Activated naive CD8-positive, alpha-beta T cell treated with anti-CD3 and anti-CD28 coated beads, Interleukin-2, amount 10 ng/mL, durations not matched to agents 7 days and 5 days (primary cell): Measurements from ENCODE around the gene GJC1. TPM values are rescaled to one million over a fixed set of nuclear protein-coding genes. Genes with fewer than 3 reads are reported as not detected.

Experiments
- ATAC-seq: fragments of 150-1000 bp; cut with Tn5 transposase; one replicate; pipeline ENCODE4 v1.10.0; 2021; ENCODE audit warnings: low read depth, moderate library complexity
- POLR2A ChIA-PET: fragments of 350-600 bp; sonication (Branson Sonifier 250); formaldehyde crosslinking; loops from one replicate; lab custom pipeline; 2021; ENCODE audit warnings: antibody characterized with exemption; lab: Charles Lee
- DNase-seq: peaks from one replicate; pipeline ENCODE4 v3.0.0; 2021
- H3K27ac Mint-ChIP-seq: one replicate; pipeline ENCODE4 v1.8.0; 2022; ENCODE audit warnings: mild to moderate bottlenecking, mixed read lengths
- H3K27me3 Mint-ChIP-seq: one replicate; pipeline ENCODE4 v1.8.0; 2022; ENCODE audit warnings: mild to moderate bottlenecking, moderate library complexity, mixed read lengths
- H3K36me3 Mint-ChIP-seq: one replicate; pipeline ENCODE4 v1.8.0; 2021; ENCODE audit warnings: mild to moderate bottlenecking, mixed read lengths
- H3K4me1 Mint-ChIP-seq: one replicate; pipeline ENCODE4 v1.8.0; 2021; ENCODE audit warnings: mixed read lengths
- H3K4me3 Mint-ChIP-seq: one replicate; pipeline ENCODE4 v1.8.0; 2022; ENCODE audit warnings: mild to moderate bottlenecking, moderate library complexity, mixed read lengths
- H3K9me3 Mint-ChIP-seq: one replicate; pipeline ENCODE4 v1.8.0; 2021; ENCODE audit warnings: mixed read lengths
- total RNA-seq, 2 experiments: library from RNA; stranded (reverse); gene quantifications; one replicate each; pipeline ENCODE4 v1.2.3, GENCODE V29; 2021

GJC1 gene
- total RNA-seq, 2 experiments from 2014 or later, result 1.0 to 1.4 TPM

- Mint-ChIP-seq H3K4me3 (no peak overlapping the region), H3K4me1 (no peaks in the 10 kb centered on the region), H3K27me3 (peaks cover 19% of the 10 kb centered on the region), H3K36me3 (no peaks in the 10 kb centered on the region), H3K27ac (no peak overlapping the region), H3K9me3 (no peaks in the 10 kb centered on the region)
- POLR2A ChIA-PET, result no interaction called here
- ATAC-seq (no peak), DNase-seq (no peak)
Measured at GRCh38 chr17:44808156-44808555, 21.9 kb downstream of the GJC1 start.

GRCh38 chr17:44807817-44808155, 22.3 kb downstream of the GJC1 start:
- H3K4me3 Mint-ChIP-seq, result no peak overlapping the region
- no peaks in the 10 kb centered on the region for H3K36me3 Mint-ChIP-seq
- peaks cover 18% of the 10 kb centered on the region for H3K27me3 Mint-ChIP-seq
- DNase-seq, result no peak
- H3K27ac Mint-ChIP-seq, result no peak overlapping the region
- no peaks in the 10 kb centered on the region for H3K4me1 Mint-ChIP-seq
- ATAC-seq, result no peak
- POLR2A ChIA-PET, result no interaction called here
- H3K9me3 Mint-ChIP-seq, result no peaks in the 10 kb centered on the region

DNA sequence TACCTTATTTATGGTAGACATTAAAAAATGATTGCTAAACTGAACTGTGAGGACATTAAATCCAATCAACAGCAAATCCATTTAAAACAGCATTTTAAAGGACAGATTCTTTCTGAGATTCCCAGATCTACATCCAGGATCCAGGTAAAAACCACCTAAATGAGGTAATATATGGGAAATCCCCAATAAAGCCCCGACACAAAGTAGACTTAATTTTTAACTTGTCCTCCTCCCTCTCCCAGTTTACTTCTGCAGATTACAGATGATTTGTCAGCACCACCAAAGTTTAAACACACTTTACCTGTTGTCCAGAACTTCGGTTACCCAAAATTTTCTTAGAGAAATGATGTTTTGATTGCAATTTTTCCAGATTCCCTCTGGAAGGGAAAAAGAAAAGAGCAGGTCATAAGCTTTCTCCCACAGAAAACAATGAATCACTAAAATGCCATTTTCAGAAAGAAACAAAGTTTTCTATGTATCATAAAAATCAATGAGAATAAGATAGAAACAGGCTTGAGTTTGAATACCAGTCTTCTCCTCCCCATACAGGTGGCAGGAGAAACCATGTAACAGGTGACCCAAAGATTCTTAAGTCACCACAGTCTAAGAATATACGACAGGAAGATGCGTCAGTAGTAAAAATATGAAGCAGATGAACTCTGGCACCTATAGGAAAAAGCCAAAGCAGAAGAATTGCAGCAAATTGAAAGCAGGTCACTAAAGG, 22.8 kb downstream of the GJC1 start:
- no peak overlapping the region for H3K27ac Mint-ChIP-seq
- no peaks in the 10 kb centered on the region for H3K9me3 Mint-ChIP-seq
- POLR2A ChIA-PET, result no interaction called here
- no peaks in the 10 kb centered on the region for H3K36me3 Mint-ChIP-seq
- no peak overlapping the region for H3K4me3 Mint-ChIP-seq
- DNase-seq, result no peak
- no peak for ATAC-seq
- H3K27me3 Mint-ChIP-seq, result peaks cover 22% of the 10 kb centered on the region
- H3K4me1 Mint-ChIP-seq, result no peaks in the 10 kb centered on the region

DNA sequence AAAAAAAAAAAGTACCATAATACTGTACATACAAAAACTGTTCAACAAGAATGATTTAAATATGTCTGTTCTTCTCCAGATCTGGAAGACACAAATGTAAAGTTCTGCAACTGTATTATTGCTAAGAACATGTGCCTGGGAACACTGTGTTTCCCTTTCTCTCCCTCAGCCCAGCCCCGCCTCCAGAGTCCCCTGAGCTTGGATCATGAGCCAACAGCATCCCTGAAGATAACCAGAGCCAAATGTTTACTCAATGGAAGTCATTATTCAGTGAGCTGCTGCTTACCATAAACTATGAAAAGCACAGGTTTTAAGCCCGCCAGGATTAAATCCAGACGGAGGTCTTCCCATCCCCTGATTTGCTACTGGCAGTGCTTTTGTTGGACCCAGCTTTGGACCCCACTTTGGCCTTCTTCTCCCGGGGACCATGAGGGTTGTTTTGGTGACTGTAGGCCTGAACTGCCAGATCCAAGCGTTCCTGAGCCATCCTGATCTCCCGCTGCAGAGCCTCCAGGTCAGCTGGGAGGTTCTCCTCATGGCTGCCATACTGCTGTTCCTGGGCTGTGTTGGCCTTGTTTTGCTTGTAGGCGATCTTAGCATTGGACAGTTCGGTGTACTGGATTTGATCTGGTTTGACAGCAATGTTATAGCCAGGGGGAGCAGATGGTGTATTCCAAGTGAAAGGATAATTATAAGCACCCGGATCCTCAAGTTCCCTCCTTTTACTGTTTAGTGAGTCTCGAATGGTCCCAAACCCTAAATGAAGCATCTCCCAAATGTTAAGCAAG, 25.6 kb downstream of the GJC1 start:
- no peak for ATAC-seq
- POLR2A ChIA-PET, result interaction anchor here (0.6 kb wide), 1 partner anchor 142 kb away, joined by 5 read pairs; no protein-coding TSS in a partner anchor
- H3K27me3 Mint-ChIP-seq, result peaks cover 30% of the 10 kb centered on the region
- no peak overlapping the region for H3K4me3 Mint-ChIP-seq
- H3K36me3 Mint-ChIP-seq, result no peaks in the 10 kb centered on the region
- H3K27ac Mint-ChIP-seq, result no peak overlapping the region
- H3K4me1 Mint-ChIP-seq, result peaks cover 1% of the 10 kb centered on the region
- no peaks in the 10 kb centered on the region for H3K9me3 Mint-ChIP-seq
- DNase-seq, result no peak

- Mint-ChIP-seq H3K4me3 (no peak overlapping the region), H3K4me1 (peaks cover 11% of the 10 kb centered on the region), H3K27me3 (peaks cover 18% of the 10 kb centered on the region), H3K36me3 (no peaks in the 10 kb centered on the region), H3K27ac (no peak overlapping the region), H3K9me3 (no peaks in the 10 kb centered on the region)
- POLR2A ChIA-PET, result no interaction called here
- DNase-seq (no peak), ATAC-seq (no peak)
Measured at GRCh38 chr17:44801880-44802279, 28.2 kb downstream of the GJC1 start.

DNA sequence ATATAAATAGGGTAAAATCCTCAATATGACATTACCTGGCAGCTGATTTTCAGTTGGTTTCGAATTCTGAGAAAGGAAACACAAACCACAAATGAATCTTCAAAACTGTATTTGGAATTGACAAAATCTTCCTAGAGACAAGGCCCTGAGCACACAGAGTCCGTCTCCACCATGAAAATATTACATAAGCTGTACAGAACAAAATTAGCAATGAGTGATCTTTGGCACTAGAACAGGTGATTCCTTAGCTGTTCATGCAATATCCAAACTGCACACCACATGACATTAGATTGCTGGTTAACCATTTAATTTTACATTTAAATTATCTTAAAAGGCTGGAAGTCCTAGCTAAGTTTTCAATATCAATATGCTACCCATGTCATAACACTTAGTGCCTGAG, 31.7 kb downstream of the GJC1 start:
- no peak for DNase-seq
- Mint-ChIP-seq H3K4me1 (peaks cover 15% of the 10 kb centered on the region), H3K27me3 (peaks cover 18% of the 10 kb centered on the region), H3K9me3 (no peaks in the 10 kb centered on the region), H3K27ac (no peak overlapping the region), H3K4me3 (peak overlapping the region; percentile 10), H3K36me3 (no peaks in the 10 kb centered on the region)
- no peak for ATAC-seq
- POLR2A ChIA-PET, result no interaction called here

- peaks cover 17% of the 10 kb centered on the region for H3K27me3 Mint-ChIP-seq
- no peaks in the 10 kb centered on the region for H3K9me3 Mint-ChIP-seq
- H3K36me3 Mint-ChIP-seq, result no peaks in the 10 kb centered on the region
- DNase-seq (no peak), ATAC-seq (no peak)
- H3K4me1 Mint-ChIP-seq, result peaks cover 15% of the 10 kb centered on the region
- POLR2A ChIA-PET, result no interaction called here
- no peak overlapping the region for H3K4me3 Mint-ChIP-seq
- no peak overlapping the region for H3K27ac Mint-ChIP-seq
Measured at GRCh38 chr17:44797802-44798201, 32.3 kb downstream of the GJC1 start.

DNA sequence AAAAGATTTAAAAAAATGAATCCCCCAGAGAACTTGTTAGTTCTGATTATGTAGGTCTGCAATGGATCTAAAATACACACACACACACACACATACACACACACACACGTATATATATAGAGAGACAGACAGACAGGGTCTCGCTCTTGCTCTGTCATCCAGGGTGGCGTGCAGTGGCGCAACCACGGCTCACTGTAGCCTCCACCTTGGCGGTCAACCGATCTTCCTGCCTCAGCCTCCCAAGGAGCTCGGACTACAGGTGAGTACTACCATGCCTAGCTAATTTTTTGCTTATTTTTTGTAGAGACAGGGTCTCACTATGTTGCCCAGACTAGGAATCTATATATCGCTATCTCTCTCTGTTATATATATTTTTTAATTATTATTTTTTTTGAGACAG, 33.4 kb downstream of the GJC1 start:
- DNase-seq (no peak), ATAC-seq (no peak)
- Mint-ChIP-seq H3K27me3 (peaks cover 12% of the 10 kb centered on the region), H3K36me3 (no peaks in the 10 kb centered on the region), H3K9me3 (no peaks in the 10 kb centered on the region), H3K4me3 (no peak overlapping the region), H3K4me1 (peaks cover 15% of the 10 kb centered on the region), H3K27ac (no peak overlapping the region)
- POLR2A ChIA-PET, result no interaction called here

DNA sequence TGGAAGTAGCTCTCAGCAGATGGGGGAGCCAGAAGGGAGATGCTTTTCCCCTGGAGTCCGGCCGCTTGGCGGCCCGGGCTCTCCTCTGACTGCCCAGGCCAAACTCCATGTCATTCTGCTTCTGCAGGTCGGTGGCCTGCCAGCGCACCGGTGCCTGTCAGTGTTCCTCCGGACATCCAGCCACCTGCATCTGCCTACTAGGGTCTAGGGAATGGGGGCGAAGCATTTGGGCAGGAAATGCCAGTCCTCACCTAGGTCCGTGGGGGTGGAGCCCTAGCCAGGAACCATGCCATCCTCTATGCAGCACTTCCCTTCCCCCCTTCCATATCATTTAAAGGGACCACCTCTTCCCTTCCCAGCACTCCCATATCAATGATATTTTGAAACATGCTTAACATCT, 34.2 kb downstream of the GJC1 start:
- Mint-ChIP-seq H3K27me3 (peaks cover 6% of the 10 kb centered on the region), H3K36me3 (no peaks in the 10 kb centered on the region), H3K4me3 (no peak overlapping the region), H3K4me1 (peaks cover 15% of the 10 kb centered on the region), H3K9me3 (no peaks in the 10 kb centered on the region), H3K27ac (no peak overlapping the region)
- POLR2A ChIA-PET, result no interaction called here
- ATAC-seq (no peak), DNase-seq (no peak)

DNA sequence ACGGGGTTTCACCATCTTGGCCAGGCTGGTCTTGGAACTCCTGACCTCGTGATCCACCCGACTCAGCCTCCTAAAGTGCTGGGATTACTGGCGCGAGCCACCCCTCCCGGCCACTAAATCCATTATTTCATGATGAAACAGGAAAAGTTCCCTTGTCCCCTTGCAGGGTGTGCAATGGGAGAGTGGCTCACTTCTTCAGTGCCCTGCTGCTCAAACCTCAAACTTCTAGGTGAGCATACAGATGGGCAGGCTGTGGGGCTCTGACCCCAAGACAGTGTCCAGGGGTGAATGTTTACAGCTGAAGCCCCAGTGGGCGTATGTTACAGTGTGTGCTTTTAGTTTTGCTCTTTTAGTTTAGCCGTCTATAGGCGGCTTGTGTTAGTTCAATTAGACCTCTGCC, 34.7 kb downstream of the GJC1 start:
- Mint-ChIP-seq H3K36me3 (no peaks in the 10 kb centered on the region), H3K27me3 (peaks cover 6% of the 10 kb centered on the region), H3K4me1 (peaks cover 15% of the 10 kb centered on the region), H3K9me3 (no peaks in the 10 kb centered on the region), H3K27ac (no peak overlapping the region), H3K4me3 (no peak overlapping the region)
- DNase-seq, result no peak
- POLR2A ChIA-PET, result no interaction called here
- no peak for ATAC-seq

DNA sequence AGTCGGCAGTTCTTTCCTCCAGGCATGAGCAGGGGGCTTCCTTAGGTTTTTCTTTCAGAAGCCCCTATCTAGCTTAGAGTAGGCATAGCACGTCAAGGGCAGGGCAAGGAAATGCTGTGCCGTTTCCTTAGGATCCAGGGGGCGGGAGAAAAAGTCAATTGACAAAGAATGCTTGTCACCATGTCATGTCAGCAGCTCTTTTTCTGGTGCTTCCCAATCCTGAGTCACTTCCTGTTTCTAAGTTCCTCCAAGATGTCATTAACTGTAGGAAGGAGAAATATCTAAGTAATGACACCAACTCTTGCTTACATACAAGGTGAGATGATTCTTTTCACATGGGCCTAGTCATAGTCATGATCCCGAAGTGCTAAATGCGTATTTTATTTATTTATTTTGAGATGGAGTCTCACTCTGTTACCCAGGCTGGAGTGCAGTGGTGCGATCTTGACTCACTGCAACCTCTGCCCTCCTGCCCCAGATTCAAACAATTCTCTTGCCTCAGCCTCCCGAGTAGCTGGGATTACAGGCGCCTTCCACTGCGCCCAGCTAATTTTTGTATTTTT, 35.2 kb downstream of the GJC1 start:
- H3K27ac Mint-ChIP-seq, result no peak overlapping the region
- no peak for ATAC-seq

GRCh38 chr17:44793885-44794842, 35.9 kb downstream of the GJC1 start:
- POLR2A ChIA-PET, result no interaction called here
- H3K27me3 Mint-ChIP-seq, result peaks cover 4% of the 10 kb centered on the region
- no peak overlapping the region for H3K27ac Mint-ChIP-seq
- H3K4me1 Mint-ChIP-seq, result peaks cover 14% of the 10 kb centered on the region
- H3K9me3 Mint-ChIP-seq, result no peaks in the 10 kb centered on the region
- no peak for DNase-seq
- ATAC-seq, result no peak
- H3K36me3 Mint-ChIP-seq, result no peaks in the 10 kb centered on the region
- no peak overlapping the region for H3K4me3 Mint-ChIP-seq

More for the DNA sequence above, 35.2 kb downstream of the GJC1 start:
- Mint-ChIP-seq H3K9me3 (no peaks in the 10 kb centered on the region), H3K36me3 (no peaks in the 10 kb centered on the region), H3K4me3 (no peak overlapping the region), H3K27me3 (peaks cover 6% of the 10 kb centered on the region), H3K4me1 (peaks cover 15% of the 10 kb centered on the region)
- no peak for DNase-seq
- POLR2A ChIA-PET, result no interaction called here

DNA sequence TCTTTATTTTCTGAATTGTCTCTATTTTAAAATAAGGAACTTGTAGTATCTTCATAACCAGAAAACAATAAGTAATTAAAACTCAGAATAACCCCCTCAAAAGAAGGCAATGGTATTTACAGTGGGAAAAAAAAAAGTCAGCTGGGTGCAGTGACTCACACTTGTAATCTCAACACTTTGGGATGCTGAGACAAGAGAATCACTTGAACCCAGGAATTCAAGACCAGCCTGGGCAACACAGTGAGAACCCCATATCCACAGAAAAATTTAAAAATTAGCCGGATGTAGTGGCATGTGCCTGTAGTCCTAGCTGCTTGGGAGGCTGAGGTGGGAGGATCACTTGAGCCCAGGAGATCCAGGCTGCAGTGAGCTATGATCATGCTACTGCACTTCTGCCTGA, 37.8 kb downstream of the GJC1 start:
- H3K27ac Mint-ChIP-seq, result no peak overlapping the region
- POLR2A ChIA-PET, result no interaction called here
- peaks cover 5% of the 10 kb centered on the region for H3K4me1 Mint-ChIP-seq
- DNase-seq (no peak), ATAC-seq (no peak)
- H3K27me3 Mint-ChIP-seq, result peaks cover 8% of the 10 kb centered on the region
- no peak overlapping the region for H3K4me3 Mint-ChIP-seq
- no peaks in the 10 kb centered on the region for H3K9me3 Mint-ChIP-seq
- no peaks in the 10 kb centered on the region for H3K36me3 Mint-ChIP-seq
